ENCODE measurements around the gene ABCB4.
"Not testable (repeated sequence)": the region's sequence is repeated elsewhere in the genome, so short reads cannot be mapped to it uniquely, and the experiment has no call there.

DNA sequence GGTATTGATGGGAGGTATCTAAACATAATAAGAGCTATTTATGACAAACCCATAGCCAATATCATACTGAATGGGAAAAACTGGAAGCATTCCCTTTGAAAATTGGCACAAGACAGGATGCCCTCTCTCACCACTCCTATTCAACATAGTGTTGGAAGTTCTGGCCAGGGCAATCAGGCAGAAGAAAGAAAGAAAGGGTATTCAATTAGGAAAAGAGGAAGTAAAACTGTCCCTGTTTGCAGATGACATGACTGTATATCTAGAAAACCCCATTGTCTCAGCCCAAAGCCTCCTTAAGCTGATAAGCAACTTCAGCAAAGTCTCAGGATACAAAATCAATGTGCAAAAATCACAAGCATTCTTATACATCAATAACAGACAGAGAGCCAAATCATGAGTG lies 6.3 kb downstream of the ABCB4 start:
- TF ChIP-seq, protein P1, sequence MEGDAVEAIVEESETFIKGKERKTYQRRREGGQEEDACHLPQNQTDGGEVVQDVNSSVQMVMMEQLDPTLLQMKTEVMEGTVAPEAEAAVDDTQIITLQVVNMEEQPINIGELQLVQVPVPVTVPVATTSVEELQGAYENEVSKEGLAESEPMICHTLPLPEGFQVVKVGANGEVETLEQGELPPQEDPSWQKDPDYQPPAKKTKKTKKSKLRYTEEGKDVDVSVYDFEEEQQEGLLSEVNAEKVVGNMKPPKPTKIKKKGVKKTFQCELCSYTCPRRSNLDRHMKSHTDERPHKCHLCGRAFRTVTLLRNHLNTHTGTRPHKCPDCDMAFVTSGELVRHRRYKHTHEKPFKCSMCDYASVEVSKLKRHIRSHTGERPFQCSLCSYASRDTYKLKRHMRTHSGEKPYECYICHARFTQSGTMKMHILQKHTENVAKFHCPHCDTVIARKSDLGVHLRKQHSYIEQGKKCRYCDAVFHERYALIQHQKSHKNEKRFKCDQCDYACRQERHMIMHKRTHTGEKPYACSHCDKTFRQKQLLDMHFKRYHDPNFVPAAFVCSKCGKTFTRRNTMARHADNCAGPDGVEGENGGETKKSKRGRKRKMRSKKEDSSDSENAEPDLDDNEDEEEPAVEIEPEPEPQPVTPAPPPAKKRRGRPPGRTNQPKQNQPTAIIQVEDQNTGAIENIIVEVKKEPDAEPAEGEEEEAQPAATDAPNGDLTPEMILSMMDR (IDR thresholded peaks at IDR 0.05): not testable (repeated sequence)
- not testable (repeated sequence) for TF ChIP-seq POLR2A (IDR thresholded peaks at IDR 0.05)

All from uterus (tissue), 2 donors.